K562 (cell line): ENCODE measurements around the gene NLK. TPM values are rescaled to one million over a fixed set of nuclear protein-coding genes. Genes with fewer than 3 reads are reported as not detected.

Experiments used
- ATAC-seq: fragments of 200-7000 bp; cut with Tn5 transposase; 3 replicates; pipeline ENCODE4 v1.9.1; 2020; ENCODE audit warnings: moderate library complexity
- Bru-seq: library from RNA; stranded (reverse); fragments of 400-500 nt; gene quantifications from one replicate; lab custom pipeline; 2021; lab: Mats Ljungman, UMichigan
- BruChase-seq, 2 experiments: library from RNA; stranded (reverse); fragments of 400-500 nt; gene quantifications; one replicate each; lab custom pipeline; 2021; lab: Mats Ljungman, UMichigan
- BruUV-seq: library from RNA; stranded (reverse); fragments of 400-500 nt; replicated peaks from 2 replicates; lab custom pipeline; 2021; lab: Mats Ljungman, UMichigan
- CTCF ChIA-PET: fragments of 300-600 bp; formaldehyde crosslinking; extraction: SDS; loops from one replicate; lab custom pipeline; 2021; ENCODE audit warnings: low intra/inter-chr PET ratio; lab: Yijun Ruan, JAX
- POLR2A ChIA-PET: fragments of 300-600, 350-650 bp; sonication (Branson Sonifier 250); formaldehyde crosslinking; extraction: SDS; loops from one replicate; lab custom pipeline; 2021; ENCODE audit warnings: antibody characterized with exemption, inconsistent platforms; lab: Yijun Ruan, JAX
- DNase-seq, 4 experiments: peaks; one replicate each; pipeline versions ENCODE4 v3.0.0 to v3.0.0-alpha.2; 2011 to 2018; ENCODE audit warnings: low spot score in 3 of 4, mixed read lengths in 3 of 4; ENCODE audit errors: extremely low read depth in 1 of 4
- FAIRE-seq: peaks from 2 replicates; lab custom pipeline; 2011; peaks lifted over from hg19 to GRCh38; lab: Jason Lieb, UNC
- H2AFZ ChIP-seq: 2 replicates; pipeline ENCODE4 v1.6.0; 2011; ENCODE audit warnings: low read depth, low read length, control low read depth, inconsistent platforms
- H3K27ac ChIP-seq: fragments of 200-600 bp; 3 replicates; pipeline ENCODE4 v1.8.0; 2011; ENCODE audit warnings: low read depth, mild to moderate bottlenecking, control low read depth, inconsistent platforms, low read length, moderate library complexity, mixed read lengths; ENCODE audit errors: extremely low read depth
- H3K27me3 ChIP-seq, 2 experiments: fragments of 300-600 bp in 1 of 2; 2 replicates in 1 of 2; 3 replicates in 1 of 2; pipeline versions ENCODE4 v1.6.0 to v1.8.0; 2011; ENCODE audit warnings: inconsistent platforms in 2 of 2, low read length in 2 of 2, mild to moderate bottlenecking in 1 of 2, mixed read lengths in 1 of 2, moderate library complexity in 1 of 2; ENCODE audit not compliant: control insufficient read depth in 2 of 2, insufficient read depth in 2 of 2
- H3K36me3 ChIP-seq: fragments of 300-600 bp; 3 replicates; pipeline ENCODE4 v1.8.0; 2011; ENCODE audit warnings: mild to moderate bottlenecking, low read length, inconsistent platforms; ENCODE audit not compliant: control insufficient read depth, insufficient read depth
- H3K4me1 ChIP-seq, 2 experiments: fragments of 200-600 bp in 1 of 2; replicated peaks in 1 of 2; 2 replicates in 1 of 2; 3 replicates in 1 of 2; pipeline versions ENCODE4 v1.5.1 to v1.8.0; 2011; ENCODE audit warnings: inconsistent platforms in 2 of 2, low read length in 2 of 2, mild to moderate bottlenecking in 1 of 2, mixed read lengths in 1 of 2, moderate library complexity in 1 of 2; ENCODE audit not compliant: control insufficient read depth in 2 of 2, insufficient read depth in 2 of 2
- H3K4me2 ChIP-seq: 2 replicates; pipeline ENCODE4 v1.6.1; 2011; ENCODE audit warnings: low read length, control low read depth, inconsistent platforms, mixed read lengths; ENCODE audit not compliant: insufficient read depth
- H3K4me3 ChIP-seq: fragments of 200-600 bp; sonication (generic), shearing (Covaris generic); 2 replicates; pipeline ENCODE4 v1.5.1; 2016; ENCODE audit warnings: control low read depth, inconsistent platforms
- H3K79me2 ChIP-seq: fragments of 200-600 bp; 3 replicates; pipeline ENCODE4 v1.8.0; 2011; ENCODE audit warnings: low read length, inconsistent platforms; ENCODE audit not compliant: control insufficient read depth, insufficient read depth
- H3K9ac ChIP-seq, 2 experiments: 2 replicates each; pipeline versions ENCODE4 v1.6.0 to v1.6.1; 2011; ENCODE audit warnings: low read depth in 2 of 2, low read length in 2 of 2, control low read depth in 1 of 2, inconsistent platforms in 1 of 2, mild to moderate bottlenecking in 1 of 2, mixed read lengths in 1 of 2; ENCODE audit not compliant: insufficient read depth in 1 of 2
- H3K9me1 ChIP-seq: one replicate; pipeline ENCODE4 v1.6.0; 2011; ENCODE audit warnings: inconsistent platforms, mild to moderate bottlenecking, low read length, moderate library complexity; ENCODE audit not compliant: control insufficient read depth, insufficient read depth
- H3K9me3 ChIP-seq: replicated peaks from 2 replicates; pipeline ENCODE4 v1.5.1; 2011; ENCODE audit warnings: low read depth, low read length, inconsistent platforms; ENCODE audit not compliant: control insufficient read depth, insufficient read depth
- H4K20me1 ChIP-seq: replicated peaks from 2 replicates; pipeline ENCODE4 v1.6.1; 2011; ENCODE audit warnings: low read length, inconsistent platforms, mixed read lengths; ENCODE audit not compliant: control insufficient read depth, insufficient read depth
- MYC ChIP-seq, 2 experiments: fragments of 250-450 bp in 1 of 2; sonication (Bioruptor Pico) in 1 of 2; IDR thresholded peaks; 2 replicates each; pipeline versions ENCODE4 v1.5.1 to v1.6.1; 2012 to 2021; ENCODE audit warnings: low read depth in 2 of 2, borderline replicate concordance in 1 of 2, improper control_type of control experiment in 1 of 2, low read length in 1 of 2, mild to moderate bottlenecking in 1 of 2, moderate library complexity in 1 of 2
- WGBS: fragments of 100-300 bp; shearing (Covaris generic); methylation state at CpG from one replicate; pipeline ENCODE4 v1.1.6; 2016; ENCODE audit warnings: low coverage, mixed read lengths; ENCODE audit not compliant: insufficient coverage; ENCODE audit errors: missing lambda C conversion rate; 5-methylcytosine and 5-hydroxymethylcytosine counted together
- in situ Hi-C: fragments of 300-500 bp; cut with MboI; formaldehyde crosslinking; loops from 4 replicates; pipeline ENCODE4 v1.15.0; 2018; ENCODE audit warnings: inconsistent platforms, mixed read lengths
- intact Hi-C: fragments of 100-400 bp; cut with micrococcal nuclease; formaldehyde crosslinking; loops from 2 replicates; pipeline ENCODE4 v1.14.2; 2022
- long read RNA-seq, 3 experiments: library from polyadenylated mRNA in 2 of 3; library from RNA in 1 of 3; unstranded in 2 of 3; stranded (forward) in 1 of 3; transcript quantifications; one replicate each; pipeline ENCODE4 v2.0.0, GENCODE V29; 2019 to 2022
- polyA minus RNA-seq, 3 experiments: library from RNA; depleted of rRNA, polyadenylated mRNA; stranded (reverse); fragments of >200 nt; gene quantifications; 2 replicates each; pipeline ENCODE4 v1.2.3, GENCODE V29; 2011
- polyA plus RNA-seq, 8 experiments: library from polyadenylated mRNA; depleted of rRNA in 4 of 8; stranded (reverse) in 5 of 8; unstranded in 3 of 8; fragments of >200 nt; fragmentation: Nextera tagmentation in 2 of 8; fragmentation: Illumina TruSeq in 1 of 8; extraction: Ambion mirVana in 2 of 8; extraction: Trizol in 1 of 8; gene quantifications; 2 replicates each; pipeline versions ENCODE4 v1.2.1 to v1.2.3, GENCODE V29; 2011 to 2014; ENCODE audit warnings: inconsistent platforms in 1 of 8, missing spikeins in 1 of 8
- total RNA-seq, 7 experiments: library from RNA; depleted of rRNA in 6 of 7; stranded (reverse); fragments of >200 nt in 6 of 7; fragmentation: Illumina TruSeq in 2 of 7; extraction: Trizol in 2 of 7; gene quantifications; 2 replicates each; pipeline versions ENCODE4 v1.2.1 to v1.2.3, GENCODE V29; 2011 to 2021; ENCODE audit warnings: low replicate concordance in 1 of 7
- TF ChIP-seq, protein P1 (sequence below): sonication (generic); formaldehyde crosslinking; IDR thresholded peaks from 2 replicates; pipeline ENCODE4 v1.8.1; 2023; ENCODE audit warnings: missing genetic modification reagents, mild to moderate bottlenecking, borderline replicate concordance

The NLK gene
- total RNA-seq (2011; cell fraction: chromatin; rRNA removed; ENCODE audit: low replicate concordance): 88.0 and 129 TPM in 2 replicates
- 64.0 and 66.8 TPM in 2 replicates for total RNA-seq (2011; cell fraction: nucleolus; rRNA removed)
- total RNA-seq (2011; cell fraction: nucleoplasm; rRNA removed): 80.4 and 113 TPM in 2 replicates
- total RNA-seq (2014; rRNA removed) (25.7 and 25.8 TPM in 2 replicates), total RNA-seq (2014; rRNA removed; fragmentation: Illumina TruSeq; extraction: Trizol) (26.3 and 29.8 TPM in 2 replicates), total RNA-seq (2015; rRNA removed; fragmentation: Illumina TruSeq; extraction: Trizol) (33.2 and 33.7 TPM in 2 replicates), total RNA-seq (2021) (29.1 and 29.2 TPM in 2 replicates), polyA plus RNA-seq (2011; rRNA removed) (44.4 and 59.6 TPM in 2 replicates), polyA plus RNA-seq (2014; fragmentation: Illumina TruSeq; extraction: Trizol) (30.5 and 33.7 TPM in 2 replicates), polyA plus RNA-seq (2014; fragmentation: Nextera tagmentation; extraction: Ambion mirVana) (10 to 100 TPM; 10.9 to 11.1 TPM), polyA plus RNA-seq (2014; rRNA removed) (26.7 and 27.7 TPM in 2 replicates), polyA minus RNA-seq (2011; rRNA and poly(A)+ RNA removed) (58.5 and 80.6 TPM in 2 replicates), Bru-seq, nascent RNA (percentile 84 among the genes with signal in this experiment), BruChase-seq, experiment 1, labeled RNA remaining after a 2-hour chase (percentile 82 among the genes with signal in this experiment), BruChase-seq, experiment 2, labeled RNA remaining after a 6-hour chase (percentile 78 among the genes with signal in this experiment)
- 26.6 and 30.8 TPM in 2 replicates for polyA plus RNA-seq (2011; cell fraction: cytosol; rRNA removed)
- 92.1 and 137 TPM in 2 replicates for polyA plus RNA-seq (2011; cell fraction: nucleus; rRNA removed)
- polyA plus RNA-seq (2012): 24.3 and 28.6 TPM in 2 replicates
- polyA minus RNA-seq (2011; cell fraction: cytosol; rRNA and poly(A)+ RNA removed): 21.7 and 34.5 TPM in 2 replicates
- polyA minus RNA-seq (2011; cell fraction: nucleus; rRNA and poly(A)+ RNA removed): 64.1 and 102 TPM in 2 replicates
- long read RNA-seq, experiment 1, full-length matches to known transcripts: 98 of 139 reads
- long read RNA-seq, experiment 1, partial matches to known transcripts: 17 of 139 reads
- long read RNA-seq, experiment 1, other reads (novel, unspliced or antisense): 24 of 139 reads
- long read RNA-seq, experiment 2, full-length matches to known transcripts: 4 of 21 reads
- long read RNA-seq, experiment 2, partial matches to known transcripts: 2 of 21 reads
- long read RNA-seq, experiment 2, other reads (novel, unspliced or antisense): 15 of 21 reads
- long read RNA-seq, experiment 3, partial matches to known transcripts: 2 of 6 reads
- long read RNA-seq, experiment 3, other reads (novel, unspliced or antisense): 3 of 6 reads

- no peak for FAIRE-seq
- Histone ChIP-seq H3K36me3 (peaks cover 29% of the 10 kb centered on the region), H3K9ac (peak within 1 kb of the TSS; percentile 69 to 95), H3K9me3 (no peaks in the 10 kb centered on the region), H3K4me1 (peaks cover 16 to 27% of the 10 kb centered on the region in 2 experiments; a peak in 4 of 5 replicates), H3K79me2 (peaks cover 56% of the 10 kb centered on the region), H3K27me3 (no peaks in the 10 kb centered on the region), H3K4me2 (peak within 1 kb of the TSS; percentile 78), H2AFZ (peak within 1 kb of the TSS; percentile 37), H4K20me1 (peaks cover 6% of the 10 kb centered on the region; the same call in 1 of the 2 replicates), H3K9me1 (no peaks in the 10 kb centered on the region), H3K27ac (peak within 1 kb of the TSS; percentile 47), H3K4me3 (peak within 1 kb of the TSS; percentile 64)
- intact Hi-C loops (loop anchor here (10.0 kb wide), 1 partner anchor 132 kb away; no protein-coding TSS in a partner anchor), in situ Hi-C loops (no loop called here)
- CTCF ChIA-PET: no interaction called here
- TF ChIP-seq, protein P1, sequence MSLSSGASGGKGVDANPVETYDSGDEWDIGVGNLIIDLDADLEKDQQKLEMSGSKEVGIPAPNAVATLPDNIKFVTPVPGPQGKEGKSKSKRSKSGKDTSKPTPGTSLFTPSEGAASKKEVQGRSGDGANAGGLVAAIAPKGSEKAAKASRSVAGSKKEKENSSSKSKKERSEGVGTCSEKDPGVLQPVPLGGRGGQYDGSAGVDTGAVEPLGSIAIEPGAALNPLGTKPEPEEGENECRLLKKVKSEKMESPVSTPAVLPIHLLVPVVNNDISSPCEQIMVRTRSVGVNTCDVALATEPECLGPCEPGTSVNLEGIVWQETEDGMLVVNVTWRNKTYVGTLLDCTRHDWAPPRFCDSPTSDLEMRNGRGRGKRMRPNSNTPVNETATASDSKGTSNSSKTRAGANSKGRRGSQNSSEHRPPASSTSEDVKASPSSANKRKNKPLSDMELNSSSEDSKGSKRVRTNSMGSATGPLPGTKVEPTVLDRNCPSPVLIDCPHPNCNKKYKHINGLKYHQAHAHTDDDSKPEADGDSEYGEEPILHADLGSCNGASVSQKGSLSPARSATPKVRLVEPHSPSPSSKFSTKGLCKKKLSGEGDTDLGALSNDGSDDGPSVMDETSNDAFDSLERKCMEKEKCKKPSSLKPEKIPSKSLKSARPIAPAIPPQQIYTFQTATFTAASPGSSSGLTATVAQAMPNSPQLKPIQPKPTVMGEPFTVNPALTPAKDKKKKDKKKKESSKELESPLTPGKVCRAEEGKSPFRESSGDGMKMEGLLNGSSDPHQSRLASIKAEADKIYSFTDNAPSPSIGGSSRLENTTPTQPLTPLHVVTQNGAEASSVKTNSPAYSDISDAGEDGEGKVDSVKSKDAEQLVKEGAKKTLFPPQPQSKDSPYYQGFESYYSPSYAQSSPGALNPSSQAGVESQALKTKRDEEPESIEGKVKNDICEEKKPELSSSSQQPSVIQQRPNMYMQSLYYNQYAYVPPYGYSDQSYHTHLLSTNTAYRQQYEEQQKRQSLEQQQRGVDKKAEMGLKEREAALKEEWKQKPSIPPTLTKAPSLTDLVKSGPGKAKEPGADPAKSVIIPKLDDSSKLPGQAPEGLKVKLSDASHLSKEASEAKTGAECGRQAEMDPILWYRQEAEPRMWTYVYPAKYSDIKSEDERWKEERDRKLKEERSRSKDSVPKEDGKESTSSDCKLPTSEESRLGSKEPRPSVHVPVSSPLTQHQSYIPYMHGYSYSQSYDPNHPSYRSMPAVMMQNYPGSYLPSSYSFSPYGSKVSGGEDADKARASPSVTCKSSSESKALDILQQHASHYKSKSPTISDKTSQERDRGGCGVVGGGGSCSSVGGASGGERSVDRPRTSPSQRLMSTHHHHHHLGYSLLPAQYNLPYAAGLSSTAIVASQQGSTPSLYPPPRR (CRISPR knock-in tag): no peak
- TF ChIP-seq MYC (IDR thresholded peaks at IDR 0.05; ENCODE audit: low read depth, low read length): 0 out of 2 replicates have a peak, but pooled peaks have one; percentile 7
- no peak for TF ChIP-seq MYC (CRISPR knock-in tag; IDR thresholded peaks at IDR 0.05; ENCODE audit: borderline replicate concordance, low read depth)
- POLR2A ChIA-PET: interaction anchor here (0.7 to 2.7 kb wide), 3 partner anchors 12 to 57 kb away, joined by 3 to 15 read pairs (median 3); no protein-coding TSS in a partner anchor
- DNase-seq: no peak
- BruUV-seq: no TSS peak
- WGBS: 38% methylated on average over 1 of the region's 1 CpG
- no peak for ATAC-seq
Observed at GRCh38 chr17:28042657-28042720, at the start of gene NLK. Gene NLK (plus strand): TSS chr17:28042677. CDS start chr17:28042874, 197 bp downstream.
